WTC11 (cell line): Measurements from ENCODE around the gene NSF.
"Not testable (repeated sequence)": the region's sequence is repeated elsewhere in the genome, so short reads cannot be mapped to it uniquely, and the experiment has no call there.

ENCODE experiments used
- NFE2L1 ChIP-seq: sonication (generic); formaldehyde crosslinking; IDR thresholded peaks from 2 replicates; pipeline ENCODE4 v1.8.1; 2023; ENCODE audit warnings: missing genetic modification reagents
- PRRX2 ChIP-seq: fragments of 250-450 bp; sonication (Bioruptor Pico); IDR thresholded peaks from 2 replicates; pipeline ENCODE4 v1.8.0; 2021; ENCODE audit warnings: mild to moderate bottlenecking
- USF2 ChIP-seq: sonication (generic); formaldehyde crosslinking; IDR thresholded peaks from 2 replicates; pipeline ENCODE4 v1.8.1; 2023; ENCODE audit warnings: mild to moderate bottlenecking, missing genetic modification reagents, moderate library complexity
- ZNF512 ChIP-seq: sonication (generic); formaldehyde crosslinking; IDR thresholded peaks from 2 replicates; pipeline ENCODE4 v1.8.1; 2022; ENCODE audit warnings: missing genetic modification reagents, borderline replicate concordance
- TF ChIP-seq, protein P1 (sequence below): fragments of 200-600 bp; IDR thresholded peaks from 2 replicates; pipeline ENCODE4 v1.8.0; 2022; ENCODE audit warnings: antibody characterized with exemption
- TF ChIP-seq, protein P2 (sequence below): sonication (generic); formaldehyde crosslinking; IDR thresholded peaks from 2 replicates; pipeline ENCODE4 v1.8.0; 2022; ENCODE audit warnings: missing genetic modification reagents

DNA sequence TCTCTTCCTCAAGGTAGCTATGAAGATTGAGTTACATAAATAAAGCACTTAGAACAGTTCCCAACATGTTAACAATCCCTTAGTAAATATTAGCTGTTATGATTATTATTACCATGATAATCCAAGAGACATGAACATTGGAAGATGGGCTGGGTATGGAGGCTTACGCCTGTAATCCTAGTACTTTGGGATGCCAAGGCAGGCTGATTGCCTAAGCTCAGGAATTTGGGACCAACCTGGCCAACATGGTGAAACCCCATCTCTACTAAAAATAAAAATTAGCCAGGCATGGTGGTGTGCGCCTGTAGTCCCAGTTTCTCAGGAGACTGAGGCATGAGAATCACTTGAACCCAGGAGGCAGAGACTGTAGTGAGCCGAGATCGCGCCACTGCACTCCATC lies 34.3 kb downstream of the NSF start:
- TF ChIP-seq, protein P1, sequence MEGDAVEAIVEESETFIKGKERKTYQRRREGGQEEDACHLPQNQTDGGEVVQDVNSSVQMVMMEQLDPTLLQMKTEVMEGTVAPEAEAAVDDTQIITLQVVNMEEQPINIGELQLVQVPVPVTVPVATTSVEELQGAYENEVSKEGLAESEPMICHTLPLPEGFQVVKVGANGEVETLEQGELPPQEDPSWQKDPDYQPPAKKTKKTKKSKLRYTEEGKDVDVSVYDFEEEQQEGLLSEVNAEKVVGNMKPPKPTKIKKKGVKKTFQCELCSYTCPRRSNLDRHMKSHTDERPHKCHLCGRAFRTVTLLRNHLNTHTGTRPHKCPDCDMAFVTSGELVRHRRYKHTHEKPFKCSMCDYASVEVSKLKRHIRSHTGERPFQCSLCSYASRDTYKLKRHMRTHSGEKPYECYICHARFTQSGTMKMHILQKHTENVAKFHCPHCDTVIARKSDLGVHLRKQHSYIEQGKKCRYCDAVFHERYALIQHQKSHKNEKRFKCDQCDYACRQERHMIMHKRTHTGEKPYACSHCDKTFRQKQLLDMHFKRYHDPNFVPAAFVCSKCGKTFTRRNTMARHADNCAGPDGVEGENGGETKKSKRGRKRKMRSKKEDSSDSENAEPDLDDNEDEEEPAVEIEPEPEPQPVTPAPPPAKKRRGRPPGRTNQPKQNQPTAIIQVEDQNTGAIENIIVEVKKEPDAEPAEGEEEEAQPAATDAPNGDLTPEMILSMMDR, result not testable (repeated sequence)
- TF ChIP-seq PRRX2 (CRISPR knock-in tag); NFE2L1; ZNF512 (CRISPR knock-in tag); USF2 (CRISPR knock-in tag): not testable (repeated sequence)
- TF ChIP-seq, protein P2, sequence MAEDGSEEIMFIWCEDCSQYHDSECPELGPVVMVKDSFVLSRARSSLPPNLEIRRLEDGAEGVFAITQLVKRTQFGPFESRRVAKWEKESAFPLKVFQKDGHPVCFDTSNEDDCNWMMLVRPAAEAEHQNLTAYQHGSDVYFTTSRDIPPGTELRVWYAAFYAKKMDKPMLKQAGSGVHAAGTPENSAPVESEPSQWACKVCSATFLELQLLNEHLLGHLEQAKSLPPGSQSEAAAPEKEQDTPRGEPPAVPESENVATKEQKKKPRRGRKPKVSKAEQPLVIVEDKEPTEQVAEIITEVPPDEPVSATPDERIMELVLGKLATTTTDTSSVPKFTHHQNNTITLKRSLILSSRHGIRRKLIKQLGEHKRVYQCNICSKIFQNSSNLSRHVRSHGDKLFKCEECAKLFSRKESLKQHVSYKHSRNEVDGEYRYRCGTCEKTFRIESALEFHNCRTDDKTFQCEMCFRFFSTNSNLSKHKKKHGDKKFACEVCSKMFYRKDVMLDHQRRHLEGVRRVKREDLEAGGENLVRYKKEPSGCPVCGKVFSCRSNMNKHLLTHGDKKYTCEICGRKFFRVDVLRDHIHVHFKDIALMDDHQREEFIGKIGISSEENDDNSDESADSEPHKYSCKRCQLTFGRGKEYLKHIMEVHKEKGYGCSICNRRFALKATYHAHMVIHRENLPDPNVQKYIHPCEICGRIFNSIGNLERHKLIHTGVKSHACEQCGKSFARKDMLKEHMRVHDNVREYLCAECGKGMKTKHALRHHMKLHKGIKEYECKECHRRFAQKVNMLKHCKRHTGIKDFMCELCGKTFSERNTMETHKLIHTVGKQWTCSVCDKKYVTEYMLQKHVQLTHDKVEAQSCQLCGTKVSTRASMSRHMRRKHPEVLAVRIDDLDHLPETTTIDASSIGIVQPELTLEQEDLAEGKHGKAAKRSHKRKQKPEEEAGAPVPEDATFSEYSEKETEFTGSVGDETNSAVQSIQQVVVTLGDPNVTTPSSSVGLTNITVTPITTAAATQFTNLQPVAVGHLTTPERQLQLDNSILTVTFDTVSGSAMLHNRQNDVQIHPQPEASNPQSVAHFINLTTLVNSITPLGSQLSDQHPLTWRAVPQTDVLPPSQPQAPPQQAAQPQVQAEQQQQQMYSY, result not testable (repeated sequence)
